Caco-2 (cell line): ENCODE results near the gene THAP11. TPM values are rescaled to one million over a fixed set of nuclear protein-coding genes. Genes with fewer than 3 reads are reported as not detected.
A peak's percentile ranks its signal among the peaks of the same experiment; 100 is the strongest.

Experiments used
- BruUV-seq: library from RNA; stranded (reverse); fragments of 400-500 nt; replicated peaks from 2 replicates; lab custom pipeline; 2021; lab: Mats Ljungman, UMichigan
- CTCF ChIA-PET: fragments of 300-600 bp; sonication (Branson Sonifier 250); formaldehyde crosslinking; loops from one replicate; lab custom pipeline; 2022; ENCODE audit warnings: antibody characterized with exemption; lab: Charles Lee
- POLR2A ChIA-PET: fragments of 300-600 bp; sonication (Branson Sonifier 250); formaldehyde crosslinking; loops from one replicate; lab custom pipeline; 2022; ENCODE audit warnings: antibody characterized with exemption; lab: Charles Lee
- DNase-seq, 2 experiments: peaks; one replicate each; pipeline versions ENCODE4 v3.0.0 to v3.0.0-alpha.2; 2020 to 2022
- H3K27me3 ChIP-seq: replicated peaks from 2 replicates; pipeline ENCODE4 v1.6.0; 2011; ENCODE audit warnings: low read length; ENCODE audit not compliant: control insufficient read depth, insufficient read depth
- H3K36me3 ChIP-seq: 2 replicates; pipeline ENCODE4 v1.5.1; 2011; ENCODE audit warnings: low read length; ENCODE audit not compliant: control insufficient read depth, insufficient read depth
- H3K4me1 ChIP-seq: fragments of 250-450 bp; sonication (Bioruptor Pico); 2 replicates; pipeline ENCODE4 v1.5.1; 2020; ENCODE audit warnings: mild to moderate bottlenecking
- H3K4me3 ChIP-seq: 2 replicates; pipeline ENCODE4 v1.5.1; 2011; ENCODE audit warnings: low read depth, mild to moderate bottlenecking, control low read depth, low read length
- H3K9me3 ChIP-seq: fragments of 250-450 bp; sonication (Bioruptor Pico); 2 replicates; pipeline ENCODE4 v1.5.1; 2020; ENCODE audit warnings: mild to moderate bottlenecking, moderate library complexity
- H3K27ac Mint-ChIP-seq: one replicate; pipeline ENCODE4 v1.8.0; 2022; ENCODE audit warnings: mixed read lengths; ENCODE audit not compliant: unreplicated experiment
- H3K27me3 Mint-ChIP-seq: one replicate; pipeline ENCODE4 v1.8.0; 2022; ENCODE audit warnings: mixed read lengths; ENCODE audit not compliant: insufficient read depth, unreplicated experiment
- H3K36me3 Mint-ChIP-seq: one replicate; pipeline ENCODE4 v1.8.0; 2022; ENCODE audit warnings: mild to moderate bottlenecking, mixed read lengths; ENCODE audit not compliant: insufficient read depth, unreplicated experiment
- H3K4me1 Mint-ChIP-seq: one replicate; pipeline ENCODE4 v1.8.0; 2022; ENCODE audit warnings: low read depth, mixed read lengths; ENCODE audit not compliant: unreplicated experiment
- H3K4me3 Mint-ChIP-seq: one replicate; pipeline ENCODE4 v1.8.0; 2022; ENCODE audit warnings: mild to moderate bottlenecking, moderate library complexity, mixed read lengths; ENCODE audit not compliant: unreplicated experiment
- H3K9me3 Mint-ChIP-seq: one replicate; pipeline ENCODE4 v1.8.0; 2022; ENCODE audit warnings: mixed read lengths; ENCODE audit not compliant: unreplicated experiment
- CTCF ChIP-seq, 2 experiments: fragments of 200-600 bp in 1 of 2; IDR thresholded peaks; 1 replicate in 1 of 2; 2 replicates in 1 of 2; pipeline versions ENCODE4 v1.5.1 to v1.8.0; 2011 to 2022; ENCODE audit warnings: antibody characterized with exemption in 1 of 2, control low read depth in 1 of 2, inconsistent platforms in 1 of 2, low read depth in 1 of 2, low read length in 1 of 2, mild to moderate bottlenecking in 1 of 2, moderate library complexity in 1 of 2; ENCODE audit not compliant: insufficient read depth in 1 of 2, severe bottlenecking in 1 of 2, unreplicated experiment in 1 of 2
- intact Hi-C: fragments of 100-400 bp; cut with micrococcal nuclease; formaldehyde crosslinking; loops from one replicate; pipeline ENCODE4 v1.10.0; 2022; ENCODE audit not compliant: unreplicated experiment
- total RNA-seq: library from RNA; stranded (reverse); gene quantifications from 2 replicates; pipeline ENCODE4 v1.2.3, GENCODE V29; 2022

THAP11 gene
- total RNA-seq, 1 experiment from 2014 or later = 46.8 TPM

GRCh38 chr16:67803894-67804293 is 38.2 kb upstream of the THAP11 start:
- H3K9me3 ChIP-seq = no peaks in the 10 kb centered on the region
- peaks cover 10% of the 10 kb centered on the region; the same call in 1 of the 2 replicates for H3K4me1 ChIP-seq
- no peaks in the 10 kb centered on the region for H3K27me3 ChIP-seq
- no peaks in the 10 kb centered on the region for H3K27me3 Mint-ChIP-seq
- no peaks in the 10 kb centered on the region for H3K9me3 Mint-ChIP-seq
- intact Hi-C loops = loop anchor here (10.0 kb wide), 1 partner anchor 279 kb away; the partner anchor contains the start of gene RIPOR1
- H3K4me3 Mint-ChIP-seq = no peak overlapping the region
- no peak for TF ChIP-seq CTCF (IDR thresholded peaks at IDR 0.05; ENCODE audit: insufficient read depth in 1 of 2, low read depth in 1 of 2, low read length in 1 of 2, severe bottlenecking in 1 of 2, unreplicated experiment in 1 of 2)
- CTCF ChIA-PET = no interaction called here
- POLR2A ChIA-PET = no interaction called here
- H3K27ac Mint-ChIP-seq = no peak overlapping the region
- BruUV-seq = no TSS peak
- no peak overlapping the region for H3K4me3 ChIP-seq
- 0 out of 2 replicates have a peak, but pooled peaks cover 4% of the 10 kb centered on the region for H3K36me3 ChIP-seq
- no peak for DNase-seq
- peaks cover 9% of the 10 kb centered on the region for H3K4me1 Mint-ChIP-seq
- peaks cover 33% of the 10 kb centered on the region for H3K36me3 Mint-ChIP-seq

GRCh38 chr16:67804853-67805542 is 37.1 kb upstream of the THAP11 start:
- no peak for TF ChIP-seq CTCF (IDR thresholded peaks at IDR 0.05; ENCODE audit: insufficient read depth in 1 of 2, low read depth in 1 of 2, low read length in 1 of 2, severe bottlenecking in 1 of 2, unreplicated experiment in 1 of 2)
- Mint-ChIP-seq H3K27ac (peak overlapping the region; percentile 81), H3K4me1 (peaks cover 9% of the 10 kb centered on the region), H3K27me3 (no peaks in the 10 kb centered on the region), H3K36me3 (peaks cover 33% of the 10 kb centered on the region), H3K4me3 (peak overlapping the region; percentile 83), H3K9me3 (no peaks in the 10 kb centered on the region)
- intact Hi-C loops = loop anchor here (10.0 kb wide), 1 partner anchor 280 kb away; the partner anchor contains the start of gene RIPOR1
- Histone ChIP-seq H3K4me3 (peak overlapping the region; percentile 88), H3K4me1 (peaks cover 10% of the 10 kb centered on the region; the same call in 1 of the 2 replicates), H3K36me3 (0 out of 2 replicates have a peak, but pooled peaks cover 4% of the 10 kb centered on the region), H3K27me3 (no peaks in the 10 kb centered on the region), H3K9me3 (no peaks in the 10 kb centered on the region)
- ChIA-PET POLR2A (no interaction called here), CTCF (interaction anchor here (0.9 to 1.0 kb wide), 2 partner anchors 125 to 132 kb away, joined by 3 read pairs; no protein-coding TSS in a partner anchor)
- BruUV-seq = TSS peak; percentile 45
- no peak for DNase-seq

- Mint-ChIP-seq H3K4me1 (peaks cover 9% of the 10 kb centered on the region), H3K9me3 (no peaks in the 10 kb centered on the region), H3K4me3 (peak overlapping the region; percentile 83), H3K27me3 (no peaks in the 10 kb centered on the region), H3K27ac (peak overlapping the region; percentile 81), H3K36me3 (peaks cover 33% of the 10 kb centered on the region)
- peak in 1 of 2 experiments; percentile 49 for DNase-seq
- intact Hi-C loops = loop anchor here (1.0 to 10.0 kb wide), 5 partner anchors 41 to 281 kb away; partner anchors contain the start of genes CENPT, CTCF, GFOD2 and NUTF2
- no peaks in the 10 kb centered on the region for H3K27me3 ChIP-seq
- no TSS peak for BruUV-seq
- no peaks in the 10 kb centered on the region for H3K9me3 ChIP-seq
- no peak for TF ChIP-seq CTCF (IDR thresholded peaks at IDR 0.05; ENCODE audit: insufficient read depth in 1 of 2, low read depth in 1 of 2, low read length in 1 of 2, severe bottlenecking in 1 of 2, unreplicated experiment in 1 of 2)
- peak overlapping the region; percentile 88 for H3K4me3 ChIP-seq
- ChIA-PET POLR2A (interaction anchor here (0.7 to 2.0 kb wide), 15 partner anchors 11 to 430 kb away, joined by 3 to 18 read pairs (median 4); partner anchors contain the start of genes ACD, CENPT, GFOD2 and NFATC3), CTCF (interaction anchor here (0.6 to 3.0 kb wide), 24 partner anchors 10 to 736 kb away, joined by 3 to 47 read pairs (median 4); partner anchors contain the start of genes ACD, ATP6V0D1, EDC4 and GFOD2)
- H3K4me1 ChIP-seq = peaks cover 10% of the 10 kb centered on the region; the same call in 1 of the 2 replicates
- H3K36me3 ChIP-seq = 0 out of 2 replicates have a peak, but pooled peaks cover 1% of the 10 kb centered on the region
Observed at GRCh38 chr16:67805718-67806427, 36.2 kb upstream of the THAP11 start.
